ENCODE data around the gene MYO1C. TPM values are rescaled to one million over a fixed set of nuclear protein-coding genes. Genes with fewer than 3 reads are reported as not detected.

Gene MYO1C
- total RNA-seq, 2 donors from 2014 or later: 29.5 to 43.1 TPM

DNA sequence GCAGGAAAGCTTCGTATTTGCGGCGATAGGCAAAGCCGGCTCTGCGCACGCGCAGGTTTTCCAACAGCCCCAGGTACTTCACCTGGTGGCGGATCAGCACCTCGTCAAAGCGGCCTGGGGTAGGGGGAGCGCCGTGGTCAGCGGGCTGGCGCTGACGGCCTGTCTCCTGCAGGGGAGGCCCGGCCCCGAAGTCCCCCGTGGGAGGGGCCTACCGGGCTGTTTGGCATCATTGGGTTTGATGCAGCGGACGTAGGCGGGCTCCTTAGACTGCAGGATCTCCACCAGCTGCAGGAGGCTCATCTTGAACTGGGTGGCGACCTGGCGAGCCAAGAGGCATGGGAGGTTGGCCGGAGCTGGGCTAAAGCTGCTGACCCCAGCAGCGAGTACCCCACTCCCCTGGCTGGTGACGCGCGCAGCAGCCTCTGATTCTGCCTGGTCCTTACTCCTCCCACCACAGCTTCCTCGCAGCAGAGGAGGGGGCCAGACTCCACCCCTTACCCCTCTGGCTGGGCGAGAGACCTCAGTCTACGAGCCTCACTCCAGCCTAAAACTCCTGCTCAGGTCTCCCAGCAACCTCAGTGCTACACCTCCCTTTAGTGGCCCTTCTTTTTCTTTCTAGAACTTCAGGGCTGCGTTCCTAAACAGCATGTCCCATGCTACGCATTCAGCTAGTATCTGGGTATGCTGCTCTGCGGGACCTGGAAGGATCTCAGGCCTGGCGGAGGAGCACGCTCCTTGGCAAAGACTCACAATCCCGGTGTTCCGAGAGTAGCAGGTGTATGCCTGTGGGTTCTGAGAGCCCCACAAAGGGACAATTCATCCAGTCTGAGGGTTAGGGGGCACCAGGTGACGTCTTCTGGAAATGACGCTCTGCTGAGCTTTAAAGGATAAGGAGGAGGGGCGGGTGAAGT lies 20.3 kb downstream of the MYO1C start:
- DNase-seq (no peak), ATAC-seq (no peak)
- H3K36me3 Mint-ChIP-seq (ENCODE audit: low read depth): peaks cover 8% of the 10 kb centered on the region
- H3K27ac Mint-ChIP-seq: no peak overlapping the region
- H3K9me3 ChIP-seq (ENCODE audit: control insufficient read depth, low read length, poor library complexity, severe bottlenecking): no peaks in the 10 kb centered on the region
- peaks cover 14% of the 10 kb centered on the region for H3K4me1 Mint-ChIP-seq
- no peaks in the 10 kb centered on the region for H3K27me3 Mint-ChIP-seq
- no peak overlapping the region for H3K4me3 Mint-ChIP-seq

DNA sequence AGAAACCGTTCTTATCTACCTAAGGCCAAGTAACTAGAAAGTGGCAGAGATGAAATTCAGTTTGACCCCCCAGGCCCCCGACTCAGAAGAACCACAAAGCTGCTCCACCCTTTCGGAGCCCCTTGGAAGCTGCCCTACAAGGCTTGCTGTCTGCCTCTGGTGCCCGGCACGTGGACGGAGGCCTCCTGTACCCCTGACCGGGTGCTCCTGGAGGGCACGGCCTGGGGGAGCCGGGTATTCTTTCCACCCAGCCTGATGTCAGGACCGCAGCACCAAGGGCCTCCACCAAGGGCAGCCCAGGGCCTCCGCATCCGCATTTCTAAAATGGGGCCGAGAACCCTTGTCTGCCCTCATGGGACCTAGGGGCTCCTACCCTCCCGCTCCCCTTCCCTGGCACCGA lies 21.0 kb downstream of the MYO1C start:
- ATAC-seq: no peak
- peaks cover 8% of the 10 kb centered on the region for H3K36me3 Mint-ChIP-seq (ENCODE audit: low read depth)
- H3K4me1 Mint-ChIP-seq: peaks cover 14% of the 10 kb centered on the region
- DNase-seq: no peak
- no peaks in the 10 kb centered on the region for H3K27me3 Mint-ChIP-seq
- H3K27ac Mint-ChIP-seq: no peak overlapping the region
- H3K9me3 ChIP-seq (ENCODE audit: control insufficient read depth, low read length, poor library complexity, severe bottlenecking): no peaks in the 10 kb centered on the region
- H3K4me3 Mint-ChIP-seq: no peak overlapping the region

DNA sequence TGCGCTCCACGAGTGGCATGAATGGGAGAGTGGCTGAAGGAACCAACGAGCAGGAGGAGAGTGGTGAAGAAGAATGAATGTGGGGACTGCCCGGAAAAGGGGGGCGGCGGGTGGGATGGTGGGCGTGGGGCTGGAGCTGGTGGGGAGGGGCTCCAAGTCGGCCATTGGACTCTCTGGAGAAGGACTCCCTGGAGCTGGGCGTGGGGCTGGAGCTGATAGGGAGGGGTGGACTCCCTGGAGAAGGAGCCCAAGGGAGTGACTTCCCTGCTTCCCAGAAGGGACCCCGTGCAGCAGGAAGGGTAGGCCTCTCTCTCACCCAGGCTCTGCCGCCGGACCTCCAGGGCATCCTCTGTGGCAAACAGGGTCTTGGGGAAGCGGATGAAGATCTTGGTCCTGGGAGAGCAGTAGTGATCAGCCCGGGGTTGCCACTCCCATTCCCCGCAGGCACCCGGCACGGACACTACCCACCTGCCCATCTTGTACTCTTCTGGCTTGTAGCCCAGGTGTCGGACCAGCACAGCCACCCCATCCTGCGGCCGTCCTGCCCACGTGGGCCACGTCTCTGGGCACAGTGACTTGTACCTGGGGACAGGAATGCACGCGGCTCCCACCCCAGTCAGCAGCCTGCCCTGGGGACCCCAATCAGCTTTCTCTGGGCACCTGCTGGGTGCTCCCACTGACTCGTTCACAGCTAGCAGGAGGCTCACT lies 21.6 kb downstream of the MYO1C start:
- no peak for ATAC-seq
- Mint-ChIP-seq H3K27ac (no peak overlapping the region), H3K4me3 (peak overlapping the region; percentile 43), H3K27me3 (no peaks in the 10 kb centered on the region), H3K4me1 (peaks cover 14% of the 10 kb centered on the region), H3K36me3 (ENCODE audit: low read depth) (peaks cover 8% of the 10 kb centered on the region)
- H3K9me3 ChIP-seq (ENCODE audit: control insufficient read depth, low read length, poor library complexity, severe bottlenecking): no peaks in the 10 kb centered on the region
- no peak for DNase-seq

DNA sequence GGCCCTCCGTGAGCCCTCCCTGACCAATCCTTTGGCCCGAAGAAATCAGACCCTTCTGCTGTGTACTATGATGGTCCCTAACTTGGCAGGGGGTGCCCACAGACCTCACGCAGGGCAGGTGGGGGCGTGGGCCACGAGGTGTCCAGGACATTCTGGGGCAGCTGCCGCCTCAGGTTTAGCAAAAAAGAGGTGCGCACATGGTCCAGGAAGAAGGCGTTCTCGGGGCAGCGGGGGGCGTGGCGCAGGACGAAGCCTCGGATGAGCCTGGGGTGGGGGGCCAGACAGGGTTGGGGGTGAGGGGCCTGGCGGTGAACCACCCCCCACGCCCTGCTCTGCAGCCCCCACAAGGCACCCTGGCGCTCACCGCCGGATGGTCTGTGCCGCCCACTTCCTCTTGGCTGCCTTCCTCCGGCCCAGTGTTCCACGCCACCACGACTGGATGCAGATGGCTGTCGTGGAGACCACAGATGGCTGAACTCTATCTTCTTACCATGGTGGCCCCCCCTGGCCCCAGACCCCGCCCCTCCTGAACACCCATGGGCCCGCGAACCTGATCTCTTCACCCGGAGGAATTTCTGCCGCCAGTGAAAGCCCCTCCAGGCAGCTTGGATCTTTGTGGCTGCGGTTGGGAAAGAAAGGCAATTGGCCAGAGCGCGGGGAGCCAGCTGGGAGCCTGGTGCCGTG lies 22.3 kb downstream of the MYO1C start:
- no peaks in the 10 kb centered on the region for H3K9me3 ChIP-seq (ENCODE audit: control insufficient read depth, low read length, poor library complexity, severe bottlenecking)
- peaks cover 8% of the 10 kb centered on the region for H3K36me3 Mint-ChIP-seq (ENCODE audit: low read depth)
- H3K27me3 Mint-ChIP-seq: no peaks in the 10 kb centered on the region
- DNase-seq (no peak), ATAC-seq (no peak)
- peak overlapping the region; percentile 43 for H3K4me3 Mint-ChIP-seq
- H3K27ac Mint-ChIP-seq: no peak overlapping the region
- H3K4me1 Mint-ChIP-seq: peaks cover 11% of the 10 kb centered on the region

DNA sequence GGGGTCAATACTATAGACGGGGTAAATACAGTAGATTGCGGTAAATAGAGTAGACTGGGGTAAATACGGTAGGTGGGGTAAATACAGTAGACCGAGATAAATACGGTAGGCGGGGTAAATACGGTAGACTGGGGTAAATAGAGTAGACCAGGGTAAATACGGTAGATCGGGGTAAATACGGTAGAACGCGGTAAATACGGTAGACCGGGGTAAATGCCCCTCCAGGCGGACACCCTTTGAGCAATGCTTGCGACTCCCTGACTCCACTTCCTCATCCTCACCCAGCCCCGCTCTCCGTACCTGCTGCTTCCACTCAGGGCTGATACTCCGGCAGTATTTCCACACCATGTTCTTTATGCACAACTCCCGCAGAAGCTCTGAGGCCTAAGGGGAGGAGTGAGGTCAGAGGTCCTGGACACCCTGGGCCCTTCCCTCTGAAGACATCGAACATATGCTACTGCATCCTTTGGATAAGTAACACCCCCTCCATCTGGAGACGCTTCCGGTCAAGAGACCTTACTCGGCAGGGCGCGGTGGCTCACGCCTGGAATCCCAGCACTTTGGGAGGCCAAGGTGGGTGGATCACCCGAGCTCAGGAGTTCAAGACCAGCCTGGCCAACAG lies 23.1 kb downstream of the MYO1C start:
- no peaks in the 10 kb centered on the region for H3K9me3 ChIP-seq (ENCODE audit: control insufficient read depth, low read length, poor library complexity, severe bottlenecking)
- Mint-ChIP-seq H3K27me3 (no peaks in the 10 kb centered on the region), H3K27ac (peak overlapping the region; percentile 43), H3K4me1 (peaks cover 11% of the 10 kb centered on the region), H3K4me3 (peak overlapping the region; percentile 49), H3K36me3 (ENCODE audit: low read depth) (peaks cover 8% of the 10 kb centered on the region)
- no peak for DNase-seq
- ATAC-seq: no peak

DNA sequence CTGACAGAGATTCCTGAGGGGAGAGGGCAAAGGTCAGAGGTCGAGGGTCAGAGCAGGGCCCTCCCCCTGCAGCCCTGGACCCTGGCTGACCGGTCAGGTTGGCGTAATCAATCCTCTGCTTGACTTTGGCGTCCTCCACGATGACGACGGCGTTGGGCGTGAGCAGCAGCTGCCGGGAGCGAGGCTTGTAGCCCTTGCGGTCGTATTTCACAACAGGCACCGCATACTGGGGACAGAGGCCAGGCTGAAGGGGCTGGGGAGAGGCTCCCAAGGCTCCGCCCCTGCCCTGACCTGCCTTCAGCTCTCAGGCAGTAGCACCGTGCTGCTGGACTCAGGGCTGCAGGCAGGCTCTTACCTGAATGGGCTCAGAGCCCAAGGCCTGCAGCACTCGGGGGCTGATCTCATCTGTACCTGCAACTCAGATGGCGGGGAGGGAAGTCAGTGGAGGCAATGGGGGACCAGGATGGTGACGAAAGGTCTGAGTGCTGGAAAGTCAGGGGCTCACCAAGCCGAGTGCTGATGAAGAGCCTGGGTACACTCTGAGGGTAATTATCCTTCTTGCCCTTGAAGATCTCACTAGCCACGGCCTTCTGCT lies 24.5 kb downstream of the MYO1C start:
- Mint-ChIP-seq H3K27me3 (no peaks in the 10 kb centered on the region), H3K36me3 (ENCODE audit: low read depth) (peaks cover 5% of the 10 kb centered on the region), H3K27ac (no peak overlapping the region), H3K4me1 (peaks cover 7% of the 10 kb centered on the region), H3K4me3 (no peak overlapping the region)
- ATAC-seq (no peak), DNase-seq (no peak)
- H3K9me3 ChIP-seq (ENCODE audit: control insufficient read depth, low read length, poor library complexity, severe bottlenecking): no peaks in the 10 kb centered on the region

DNA sequence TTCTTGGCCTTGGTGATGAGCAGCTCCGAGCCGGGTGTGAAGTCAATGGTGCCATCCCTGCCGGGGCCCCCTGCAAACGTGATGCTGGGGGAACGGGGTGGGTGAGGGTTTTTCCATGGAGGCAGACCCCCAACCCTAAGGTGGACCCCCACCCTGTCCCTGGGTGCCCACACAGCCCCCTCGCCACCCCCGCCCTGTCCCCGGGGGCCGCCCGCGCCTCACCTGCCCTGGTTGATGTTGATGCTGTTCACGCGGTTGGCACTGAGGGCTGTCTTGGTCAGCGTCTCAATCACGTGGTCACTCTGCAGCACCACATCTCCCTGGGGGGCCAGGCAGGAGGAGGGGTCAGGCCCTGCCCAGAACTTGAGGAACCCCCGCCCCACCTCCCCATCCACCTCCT lies 25.2 kb downstream of the MYO1C start:
- H3K9me3 ChIP-seq (ENCODE audit: control insufficient read depth, low read length, poor library complexity, severe bottlenecking): no peaks in the 10 kb centered on the region
- Mint-ChIP-seq H3K4me3 (no peak overlapping the region), H3K27me3 (no peaks in the 10 kb centered on the region), H3K27ac (no peak overlapping the region), H3K36me3 (ENCODE audit: low read depth) (peaks cover 5% of the 10 kb centered on the region), H3K4me1 (peaks cover 14% of the 10 kb centered on the region)
- ATAC-seq (no peak), DNase-seq (no peak)

DNA sequence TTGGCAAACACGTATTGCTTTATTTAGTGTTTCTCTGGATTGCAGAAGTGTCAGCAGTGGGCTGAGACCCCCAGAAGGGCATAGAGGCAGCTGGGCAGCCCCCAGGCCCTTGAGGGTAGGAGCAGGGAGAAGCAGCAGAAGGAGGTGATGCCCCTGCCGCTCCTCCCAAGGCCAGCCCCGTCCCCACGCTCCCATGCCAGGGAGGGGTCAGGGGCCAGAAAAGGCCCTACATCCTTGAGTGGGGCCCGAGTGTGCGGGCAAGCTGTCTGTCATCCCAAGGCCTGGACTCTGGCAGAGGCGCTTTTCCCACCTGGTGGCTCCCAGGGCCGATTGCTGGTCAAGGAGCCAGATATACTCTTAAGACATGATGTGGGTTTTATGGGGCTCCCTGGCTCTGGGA lies 28.3 kb downstream of the MYO1C start:
- Mint-ChIP-seq H3K4me3 (no peak overlapping the region), H3K27ac (no peak overlapping the region), H3K4me1 (peaks cover 19% of the 10 kb centered on the region), H3K36me3 (ENCODE audit: low read depth) (peaks cover 2% of the 10 kb centered on the region), H3K27me3 (no peaks in the 10 kb centered on the region)
- no peaks in the 10 kb centered on the region for H3K9me3 ChIP-seq (ENCODE audit: control insufficient read depth, low read length, poor library complexity, severe bottlenecking)
- ATAC-seq: no peak
- DNase-seq: no peak

DNA sequence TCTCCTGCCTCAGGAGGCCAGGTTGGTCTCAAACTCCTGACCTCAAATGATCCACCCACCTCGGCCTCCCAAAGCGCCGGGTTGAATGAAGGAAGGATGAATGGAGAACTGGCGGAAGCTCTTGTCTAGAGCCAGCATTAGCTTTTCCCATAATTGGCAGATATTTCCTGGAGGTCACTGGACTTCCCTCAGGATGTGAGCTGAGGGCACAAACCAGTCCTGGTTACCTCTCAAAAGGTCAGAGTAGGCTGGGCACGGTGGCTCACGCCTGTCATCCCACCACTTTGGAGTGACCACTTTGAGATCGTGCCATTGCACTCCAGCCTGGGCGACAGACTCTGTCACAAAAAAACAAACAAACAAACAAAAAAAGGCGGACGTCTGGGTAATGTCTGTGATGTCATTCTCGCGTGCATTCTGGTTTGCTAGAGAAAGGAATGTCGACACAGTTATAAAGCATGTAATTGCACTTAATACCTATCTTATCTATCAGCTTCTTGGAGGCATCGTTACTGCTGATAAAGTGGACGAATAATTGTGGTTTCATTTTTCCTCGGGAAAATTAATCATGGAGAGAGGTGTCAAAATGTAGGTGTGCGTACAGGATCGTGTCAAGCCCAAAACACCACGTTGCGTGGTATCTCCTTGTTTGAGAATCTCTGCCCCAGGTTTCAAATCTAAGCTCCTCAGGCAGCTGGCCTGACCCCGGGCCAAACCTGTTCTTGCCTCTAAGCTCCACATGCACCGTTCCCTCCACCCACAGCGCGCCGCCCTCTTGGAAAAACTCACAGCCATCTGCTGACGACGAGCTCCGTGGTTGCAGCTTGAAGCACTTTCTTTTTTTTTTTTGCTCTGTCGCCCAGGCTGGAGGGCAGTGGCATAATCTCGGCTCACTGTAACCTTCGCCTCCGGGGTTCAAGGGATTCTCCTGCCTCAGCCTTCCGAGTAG lies 30.0 kb downstream of the MYO1C start:
- Mint-ChIP-seq H3K27me3 (no peaks in the 10 kb centered on the region), H3K27ac (peak overlapping the region; percentile 93), H3K4me3 (peak overlapping the region; percentile 87), H3K36me3 (ENCODE audit: low read depth) (no peaks in the 10 kb centered on the region), H3K4me1 (peaks cover 19% of the 10 kb centered on the region)
- DNase-seq (no peak), ATAC-seq (no peak)
- no peaks in the 10 kb centered on the region for H3K9me3 ChIP-seq (ENCODE audit: control insufficient read depth, low read length, poor library complexity, severe bottlenecking)

DNA sequence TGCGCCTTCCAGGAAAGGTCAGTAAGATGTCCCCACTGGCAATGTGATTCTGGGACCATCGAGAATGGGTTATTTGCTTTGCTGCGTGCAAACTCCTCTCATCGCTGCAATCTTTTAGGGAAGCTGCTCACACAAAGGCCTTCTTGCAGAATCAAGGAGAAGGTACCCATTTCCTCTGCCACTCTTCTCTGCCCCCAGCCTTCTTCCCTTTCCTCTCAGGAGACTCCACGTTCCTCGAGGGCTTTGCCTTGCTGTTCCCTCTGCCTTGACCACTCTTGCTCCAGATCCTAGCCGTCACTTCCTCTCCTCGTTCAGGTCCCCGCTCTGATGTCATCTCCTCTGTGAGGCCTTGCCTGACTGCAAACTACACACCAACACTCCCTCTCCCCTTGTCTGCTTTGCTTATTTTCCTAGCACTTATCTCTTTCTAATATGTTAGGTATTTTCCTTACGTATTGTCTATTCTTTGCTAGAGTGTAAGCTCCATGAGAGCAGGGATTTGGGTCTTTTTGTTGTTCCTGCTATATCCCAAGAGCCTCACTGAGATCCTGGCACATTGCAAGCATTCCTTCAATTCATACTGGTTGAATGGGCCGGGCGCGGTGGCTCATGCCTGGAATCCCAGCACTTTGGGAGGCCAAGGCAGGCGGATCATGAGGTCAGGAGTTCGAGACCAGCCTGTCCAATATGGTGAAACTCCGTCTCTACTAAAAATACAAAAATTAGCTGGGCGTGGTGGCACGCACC lies 31.1 kb downstream of the MYO1C start:
- Mint-ChIP-seq H3K4me3 (no peak overlapping the region), H3K4me1 (peaks cover 26% of the 10 kb centered on the region), H3K36me3 (ENCODE audit: low read depth) (no peaks in the 10 kb centered on the region), H3K27ac (peak overlapping the region; percentile 54), H3K27me3 (no peaks in the 10 kb centered on the region)
- ATAC-seq (no peak), DNase-seq (no peak)
- no peaks in the 10 kb centered on the region for H3K9me3 ChIP-seq (ENCODE audit: control insufficient read depth, low read length, poor library complexity, severe bottlenecking)

DNA sequence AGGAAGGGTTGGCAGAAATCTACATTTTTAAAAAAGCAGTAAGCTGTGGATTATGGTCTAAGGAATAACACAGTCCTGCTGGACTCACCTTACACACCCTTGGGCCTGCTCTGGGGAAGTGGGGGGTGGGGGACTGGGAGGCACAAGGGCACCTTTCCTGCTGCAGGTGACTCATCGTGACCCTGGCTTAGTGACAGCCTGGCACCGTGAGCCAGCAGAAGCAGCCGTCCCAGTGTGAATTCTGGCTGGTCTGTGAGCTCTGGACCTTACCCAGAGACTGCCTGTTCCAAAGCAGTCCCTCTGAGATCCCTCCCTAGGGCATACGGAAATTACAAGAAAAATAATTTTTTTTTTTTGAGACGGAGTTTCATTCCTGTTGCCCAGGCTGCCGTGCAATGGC lies 32.3 kb downstream of the MYO1C start:
- no peak for DNase-seq
- Mint-ChIP-seq H3K4me3 (no peak overlapping the region), H3K27me3 (no peaks in the 10 kb centered on the region)

More for the DNA sequence above, 32.3 kb downstream of the MYO1C start:
- ATAC-seq: no peak
- H3K9me3 ChIP-seq (ENCODE audit: control insufficient read depth, low read length, poor library complexity, severe bottlenecking): no peaks in the 10 kb centered on the region
- no peak overlapping the region for H3K27ac Mint-ChIP-seq
- no peaks in the 10 kb centered on the region for H3K36me3 Mint-ChIP-seq (ENCODE audit: low read depth)
- H3K4me1 Mint-ChIP-seq: peaks cover 26% of the 10 kb centered on the region
